ENCODE data around the gene GRB10. TPM values are rescaled to one million over a fixed set of nuclear protein-coding genes. Genes with fewer than 3 reads are reported as not detected.
A peak's percentile ranks its signal among the peaks of the same experiment; 100 is the strongest.

The GRB10 gene
- polyA plus RNA-seq, 1 donor = 19.9 TPM

DNA sequence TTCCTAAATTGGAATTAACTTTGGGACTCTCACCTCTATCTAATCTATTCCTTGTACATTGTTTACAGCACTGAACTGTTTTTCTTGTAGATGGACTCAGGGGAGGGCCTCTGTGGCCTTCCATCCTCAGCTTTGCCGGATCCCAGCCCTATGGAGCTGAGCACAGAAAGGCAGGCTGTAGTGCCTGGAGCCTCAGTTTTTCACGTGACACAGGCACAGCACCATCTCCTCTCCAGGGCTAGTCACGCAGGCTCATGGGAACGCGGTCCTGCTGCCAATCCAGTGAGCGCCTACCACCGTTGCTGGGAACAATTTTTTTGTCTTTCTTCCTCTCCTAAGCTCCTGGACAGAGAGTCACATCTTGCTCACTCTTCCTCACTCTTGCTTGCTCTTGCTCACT lies 141.9 kb downstream of the GRB10 start:
- Histone ChIP-seq H3K27me3 (ENCODE audit: control insufficient read depth, insufficient read depth, low read length) (no peaks in the 10 kb centered on the region), H3K9me3 (ENCODE audit: control insufficient read depth, low read depth, low read length) (no peaks in the 10 kb centered on the region), H3K27ac (ENCODE audit: low read length) (no peak overlapping the region), H3K36me3 (ENCODE audit: control insufficient read depth, insufficient read depth, low read length) (no peaks in the 10 kb centered on the region), H3K4me1 (ENCODE audit: control insufficient read depth, insufficient read depth, low read length) (no peaks in the 10 kb centered on the region), H3K4me3 (ENCODE audit: low read length) (no peak overlapping the region)
- no peak for DNase-seq
- WGBS (ENCODE audit: insufficient coverage, low lambda C conversion rate) = no CpG with 5 or more reads among the region's 7 CpGs

DNA sequence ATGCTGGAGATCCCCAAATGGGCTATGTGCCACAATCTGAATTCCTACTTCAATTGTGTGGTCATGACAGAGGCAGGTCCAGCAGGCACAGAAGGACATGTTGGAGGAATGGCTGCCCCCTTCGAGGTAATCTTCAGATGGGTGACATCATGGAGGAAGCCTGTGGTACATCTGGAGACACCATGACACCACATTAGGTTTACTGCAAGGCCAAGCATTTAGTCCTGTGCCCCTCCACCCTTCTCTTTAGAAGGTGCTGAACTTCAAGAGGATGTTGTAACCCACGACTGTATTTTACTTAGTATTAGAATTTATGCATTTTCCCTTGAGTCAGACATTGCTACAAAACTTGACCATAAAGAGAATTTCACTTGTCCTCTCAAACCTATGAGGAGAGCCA lies 142.4 kb downstream of the GRB10 start:
- H3K27ac ChIP-seq (ENCODE audit: low read length) = no peak overlapping the region
- no peaks in the 10 kb centered on the region for H3K36me3 ChIP-seq (ENCODE audit: control insufficient read depth, insufficient read depth, low read length)
- no peaks in the 10 kb centered on the region for H3K27me3 ChIP-seq (ENCODE audit: control insufficient read depth, insufficient read depth, low read length)
- H3K4me1 ChIP-seq (ENCODE audit: control insufficient read depth, insufficient read depth, low read length) = no peaks in the 10 kb centered on the region
- no peak for DNase-seq
- no peaks in the 10 kb centered on the region for H3K9me3 ChIP-seq (ENCODE audit: control insufficient read depth, low read depth, low read length)
- no peak overlapping the region for H3K4me3 ChIP-seq (ENCODE audit: low read length)
- WGBS (ENCODE audit: insufficient coverage, low lambda C conversion rate) = no CpG with 5 or more reads among the region's 2 CpGs

- H3K36me3 ChIP-seq (ENCODE audit: control insufficient read depth, insufficient read depth, low read length) = no peaks in the 10 kb centered on the region
- WGBS (ENCODE audit: insufficient coverage, low lambda C conversion rate) = 85% methylated on average over 3 of the region's 3 CpGs
- no peaks in the 10 kb centered on the region for H3K4me1 ChIP-seq (ENCODE audit: control insufficient read depth, insufficient read depth, low read length)
- no peaks in the 10 kb centered on the region for H3K9me3 ChIP-seq (ENCODE audit: control insufficient read depth, low read depth, low read length)
- no peak overlapping the region for H3K4me3 ChIP-seq (ENCODE audit: low read length)
- H3K27ac ChIP-seq (ENCODE audit: low read length) = no peak overlapping the region
- no peak for DNase-seq
- no peaks in the 10 kb centered on the region for H3K27me3 ChIP-seq (ENCODE audit: control insufficient read depth, insufficient read depth, low read length)
Observed at GRCh38 chr7:50637725-50638643, 144.7 kb downstream of the GRB10 start.

DNA sequence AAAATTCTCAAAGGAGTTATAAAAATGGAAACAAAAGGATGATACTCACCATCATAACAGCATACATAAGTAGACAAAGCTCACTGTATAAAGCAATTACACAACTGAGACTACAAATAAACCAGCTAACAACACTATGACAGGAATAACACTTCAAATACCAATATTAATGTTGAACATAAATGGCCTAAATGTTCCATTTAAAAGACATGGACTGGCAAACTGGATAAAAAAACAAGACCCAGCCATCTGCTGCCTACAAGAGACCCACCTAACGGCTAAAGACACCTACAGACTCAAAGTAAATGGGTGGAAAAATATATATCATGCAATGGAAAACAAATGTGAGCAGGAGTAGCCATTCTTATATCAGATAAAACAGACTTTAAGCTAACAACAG lies 148.3 kb downstream of the GRB10 start:
- no CpG with 5 or more reads among the region's 1 CpG for WGBS (ENCODE audit: insufficient coverage, low lambda C conversion rate)
- no peak overlapping the region for H3K4me3 ChIP-seq (ENCODE audit: low read length)
- H3K9me3 ChIP-seq (ENCODE audit: control insufficient read depth, low read depth, low read length) = no peaks in the 10 kb centered on the region
- H3K36me3 ChIP-seq (ENCODE audit: control insufficient read depth, insufficient read depth, low read length) = no peaks in the 10 kb centered on the region
- no peaks in the 10 kb centered on the region for H3K27me3 ChIP-seq (ENCODE audit: control insufficient read depth, insufficient read depth, low read length)
- H3K27ac ChIP-seq (ENCODE audit: low read length) = no peak overlapping the region
- DNase-seq = no peak
- peaks cover 7% of the 10 kb centered on the region for H3K4me1 ChIP-seq (ENCODE audit: control insufficient read depth, insufficient read depth, low read length)

GRCh38 chr7:50633414-50633710 lies 149.3 kb downstream of the GRB10 start:
- Histone ChIP-seq H3K27ac (ENCODE audit: low read length) (no peak overlapping the region), H3K27me3 (ENCODE audit: control insufficient read depth, insufficient read depth, low read length) (no peaks in the 10 kb centered on the region), H3K36me3 (ENCODE audit: control insufficient read depth, insufficient read depth, low read length) (no peaks in the 10 kb centered on the region), H3K4me1 (ENCODE audit: control insufficient read depth, insufficient read depth, low read length) (peaks cover 7% of the 10 kb centered on the region), H3K9me3 (ENCODE audit: control insufficient read depth, low read depth, low read length) (no peaks in the 10 kb centered on the region), H3K4me3 (ENCODE audit: low read length) (no peak overlapping the region)
- WGBS (ENCODE audit: insufficient coverage, low lambda C conversion rate) = 100% methylated on average over 1 of the region's 1 CpG
- no peak for DNase-seq

DNA sequence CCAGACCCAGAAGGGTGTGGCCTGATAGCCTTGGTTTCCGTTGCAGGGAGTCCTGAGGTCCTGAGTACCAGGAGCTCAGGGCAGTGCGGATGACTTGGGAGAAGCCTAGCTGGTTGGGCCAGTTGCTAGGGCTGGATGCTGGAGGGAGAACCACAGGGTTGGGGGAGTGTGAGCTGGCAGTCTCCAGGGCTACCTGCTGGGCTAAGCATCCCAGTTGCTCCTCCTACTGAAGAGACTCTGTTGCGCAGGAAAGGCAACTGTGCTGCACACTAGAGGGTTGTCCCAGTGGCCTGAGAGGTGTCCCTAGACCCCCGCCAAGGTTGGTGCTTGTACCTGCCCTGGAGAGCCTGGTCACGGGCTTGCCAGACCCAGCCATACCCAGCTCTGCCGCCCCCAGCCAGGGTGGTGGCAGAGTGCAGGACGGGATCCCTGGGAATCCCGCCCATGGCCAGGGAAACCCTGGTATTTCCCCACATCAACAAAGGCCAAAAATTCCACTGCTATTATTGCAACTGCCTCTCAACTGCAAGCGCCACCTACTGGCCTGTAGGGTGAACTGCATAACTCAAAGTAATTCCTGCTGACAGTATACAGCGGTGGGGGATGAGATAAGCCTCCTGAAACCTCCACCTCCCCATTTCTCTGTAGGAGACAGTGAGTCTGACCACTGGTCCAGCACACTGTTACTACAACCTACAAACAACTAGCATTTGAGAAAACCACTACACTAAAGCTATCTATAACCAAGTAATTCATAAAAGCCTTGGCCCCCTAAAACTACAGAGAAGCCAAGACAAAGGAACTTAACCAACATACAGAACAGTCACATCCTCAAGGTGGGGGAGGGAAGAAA lies 149.9 kb downstream of the GRB10 start:
- Histone ChIP-seq H3K4me3 (ENCODE audit: low read length) (no peak overlapping the region), H3K27me3 (ENCODE audit: control insufficient read depth, insufficient read depth, low read length) (no peaks in the 10 kb centered on the region), H3K27ac (ENCODE audit: low read length) (no peak overlapping the region), H3K36me3 (ENCODE audit: control insufficient read depth, insufficient read depth, low read length) (no peaks in the 10 kb centered on the region), H3K4me1 (ENCODE audit: control insufficient read depth, insufficient read depth, low read length) (peaks cover 7% of the 10 kb centered on the region), H3K9me3 (ENCODE audit: control insufficient read depth, low read depth, low read length) (no peaks in the 10 kb centered on the region)
- DNase-seq = peak; percentile 40 to 54
- no CpG with 5 or more reads among the region's 10 CpGs for WGBS (ENCODE audit: insufficient coverage, low lambda C conversion rate)

GRCh38 chr7:50631639-50632038 lies 151.1 kb downstream of the GRB10 start:
- WGBS (ENCODE audit: insufficient coverage, low lambda C conversion rate) = 60% methylated on average over 1 of the region's 7 CpGs
- H3K36me3 ChIP-seq (ENCODE audit: control insufficient read depth, insufficient read depth, low read length) = no peaks in the 10 kb centered on the region
- H3K27ac ChIP-seq (ENCODE audit: low read length) = no peak overlapping the region
- H3K9me3 ChIP-seq (ENCODE audit: control insufficient read depth, low read depth, low read length) = no peaks in the 10 kb centered on the region
- H3K27me3 ChIP-seq (ENCODE audit: control insufficient read depth, insufficient read depth, low read length) = no peaks in the 10 kb centered on the region
- H3K4me1 ChIP-seq (ENCODE audit: control insufficient read depth, insufficient read depth, low read length) = peaks cover 7% of the 10 kb centered on the region
- no peak overlapping the region for H3K4me3 ChIP-seq (ENCODE audit: low read length)
- DNase-seq = no peak

- peaks cover 4% of the 10 kb centered on the region for H3K36me3 ChIP-seq (ENCODE audit: control insufficient read depth, insufficient read depth, low read length)
- DNase-seq = no peak
- H3K27me3 ChIP-seq (ENCODE audit: control insufficient read depth, insufficient read depth, low read length) = no peaks in the 10 kb centered on the region
- H3K4me3 ChIP-seq (ENCODE audit: low read length) = no peak overlapping the region
- peaks cover 7% of the 10 kb centered on the region for H3K4me1 ChIP-seq (ENCODE audit: control insufficient read depth, insufficient read depth, low read length)
- H3K9me3 ChIP-seq (ENCODE audit: control insufficient read depth, low read depth, low read length) = no peaks in the 10 kb centered on the region
- no CpG with 5 or more reads among the region's 6 CpGs for WGBS (ENCODE audit: insufficient coverage, low lambda C conversion rate)
- H3K27ac ChIP-seq (ENCODE audit: low read length) = no peak overlapping the region
Observed at GRCh38 chr7:50631100-50631499, 151.6 kb downstream of the GRB10 start.

GRCh38 chr7:50629238-50629901 lies 153.3 kb downstream of the GRB10 start:
- no peaks in the 10 kb centered on the region for H3K9me3 ChIP-seq (ENCODE audit: control insufficient read depth, low read depth, low read length)
- H3K27me3 ChIP-seq (ENCODE audit: control insufficient read depth, insufficient read depth, low read length) = no peaks in the 10 kb centered on the region
- H3K4me1 ChIP-seq (ENCODE audit: control insufficient read depth, insufficient read depth, low read length) = peaks cover 7% of the 10 kb centered on the region
- WGBS (ENCODE audit: insufficient coverage, low lambda C conversion rate) = 100% methylated on average over 3 of the region's 10 CpGs
- H3K36me3 ChIP-seq (ENCODE audit: control insufficient read depth, insufficient read depth, low read length) = peaks cover 4% of the 10 kb centered on the region
- DNase-seq = no peak
- H3K4me3 ChIP-seq (ENCODE audit: low read length) = no peak overlapping the region
- no peak overlapping the region for H3K27ac ChIP-seq (ENCODE audit: low read length)

- peaks cover 4% of the 10 kb centered on the region for H3K36me3 ChIP-seq (ENCODE audit: control insufficient read depth, insufficient read depth, low read length)
- H3K4me3 ChIP-seq (ENCODE audit: low read length) = no peak overlapping the region
- H3K27me3 ChIP-seq (ENCODE audit: control insufficient read depth, insufficient read depth, low read length) = no peaks in the 10 kb centered on the region
- H3K9me3 ChIP-seq (ENCODE audit: control insufficient read depth, low read depth, low read length) = no peaks in the 10 kb centered on the region
- peak in 1 of 2 donors; percentile 50 for DNase-seq
- no CpG with 5 or more reads among the region's 6 CpGs for WGBS (ENCODE audit: insufficient coverage, low lambda C conversion rate)
- no peak overlapping the region for H3K27ac ChIP-seq (ENCODE audit: low read length)
- peaks cover 7% of the 10 kb centered on the region for H3K4me1 ChIP-seq (ENCODE audit: control insufficient read depth, insufficient read depth, low read length)
Observed at GRCh38 chr7:50628434-50629084, 154.1 kb downstream of the GRB10 start.
